ENCODE results near the gene ANKRD40.

Gene ANKRD40

GRCh38 chr17:50658616-50659015, 49.1 kb downstream of the ANKRD40 start:
- H2AFZ ChIP-seq (ENCODE audit: low read depth, low read length): 0 out of 2 replicates have a peak overlapping the region, but pooled peaks have one; percentile 30
- H3K4me3 ChIP-seq (ENCODE audit: low read length): no peak overlapping the region
- no peaks in the 10 kb centered on the region for H3K27me3 ChIP-seq (ENCODE audit: low read depth, low read length)
- no peak overlapping the region for H3K27ac ChIP-seq (ENCODE audit: low read length)
- no peaks in the 10 kb centered on the region for H4K20me1 ChIP-seq (ENCODE audit: insufficient read depth, low read length)
- no peaks in the 10 kb centered on the region for H3K9me3 ChIP-seq (ENCODE audit: insufficient read depth, low read length)
- H3K79me2 ChIP-seq (ENCODE audit: low read length): no peaks in the 10 kb centered on the region
- no peaks in the 10 kb centered on the region for H3K36me3 ChIP-seq (replicated peaks; ENCODE audit: low read depth, low read length)
- TF ChIP-seq EZH2phosphoT487 (IDR thresholded peaks at IDR 0.05; ENCODE audit: low read depth) (no peak), CTCF (IDR thresholded peaks at IDR 0.05; ENCODE audit: low read depth, low read length) (no peak)
- H3K9ac ChIP-seq (ENCODE audit: low read length): no peak overlapping the region
- H3K4me1 ChIP-seq (ENCODE audit: low read length): peaks cover 4% of the 10 kb centered on the region; the same call in 1 of the 2 replicates
- no peak overlapping the region for H3K4me2 ChIP-seq (ENCODE audit: low read length)

- H3K36me3 ChIP-seq (replicated peaks; ENCODE audit: low read depth, low read length): no peaks in the 10 kb centered on the region
- no peak overlapping the region for H3K9ac ChIP-seq (ENCODE audit: low read length)
- no peak overlapping the region for H3K4me3 ChIP-seq (ENCODE audit: low read length)
- H3K27me3 ChIP-seq (ENCODE audit: low read depth, low read length): no peaks in the 10 kb centered on the region
- TF ChIP-seq CTCF (IDR thresholded peaks at IDR 0.05; ENCODE audit: low read depth, low read length): no peak
- TF ChIP-seq EZH2phosphoT487 (IDR thresholded peaks at IDR 0.05; ENCODE audit: low read depth): no peak
- H2AFZ ChIP-seq (ENCODE audit: low read depth, low read length): no peak overlapping the region
- H3K79me2 ChIP-seq (ENCODE audit: low read length): no peaks in the 10 kb centered on the region
- H4K20me1 ChIP-seq (ENCODE audit: insufficient read depth, low read length): no peaks in the 10 kb centered on the region
- H3K9me3 ChIP-seq (ENCODE audit: insufficient read depth, low read length): no peaks in the 10 kb centered on the region
- H3K27ac ChIP-seq (ENCODE audit: low read length): no peak overlapping the region
- peaks cover 4% of the 10 kb centered on the region; the same call in 1 of the 2 replicates for H3K4me1 ChIP-seq (ENCODE audit: low read length)
- no peak overlapping the region for H3K4me2 ChIP-seq (ENCODE audit: low read length)
Observed at GRCh38 chr17:50657627-50658026, 50.1 kb downstream of the ANKRD40 start.

GRCh38 chr17:50657054-50657453, 50.7 kb downstream of the ANKRD40 start:
- Histone ChIP-seq H3K4me3 (ENCODE audit: low read length) (no peak overlapping the region), H3K79me2 (ENCODE audit: low read length) (no peaks in the 10 kb centered on the region), H3K4me2 (ENCODE audit: low read length) (no peak overlapping the region), H3K9me3 (ENCODE audit: insufficient read depth, low read length) (no peaks in the 10 kb centered on the region), H3K27me3 (ENCODE audit: low read depth, low read length) (no peaks in the 10 kb centered on the region), H3K4me1 (ENCODE audit: low read length) (peaks cover 4% of the 10 kb centered on the region; the same call in 1 of the 2 replicates), H3K9ac (ENCODE audit: low read length) (no peak overlapping the region), H2AFZ (ENCODE audit: low read depth, low read length) (no peak overlapping the region), H3K27ac (ENCODE audit: low read length) (no peak overlapping the region), H4K20me1 (ENCODE audit: insufficient read depth, low read length) (no peaks in the 10 kb centered on the region), H3K36me3 (replicated peaks; ENCODE audit: low read depth, low read length) (no peaks in the 10 kb centered on the region)
- TF ChIP-seq CTCF (IDR thresholded peaks at IDR 0.05; ENCODE audit: low read depth, low read length) (no peak), EZH2phosphoT487 (IDR thresholded peaks at IDR 0.05; ENCODE audit: low read depth) (no peak)

- Histone ChIP-seq H4K20me1 (ENCODE audit: insufficient read depth, low read length) (no peaks in the 10 kb centered on the region), H3K9ac (ENCODE audit: low read length) (no peak overlapping the region), H3K4me3 (ENCODE audit: low read length) (no peak overlapping the region), H3K4me1 (ENCODE audit: low read length) (no peaks in the 10 kb centered on the region; the same call in 1 of the 2 replicates), H3K79me2 (ENCODE audit: low read length) (no peaks in the 10 kb centered on the region), H2AFZ (ENCODE audit: low read depth, low read length) (no peak overlapping the region), H3K36me3 (replicated peaks; ENCODE audit: low read depth, low read length) (no peaks in the 10 kb centered on the region), H3K27me3 (ENCODE audit: low read depth, low read length) (no peaks in the 10 kb centered on the region), H3K4me2 (ENCODE audit: low read length) (no peak overlapping the region), H3K27ac (ENCODE audit: low read length) (no peak overlapping the region), H3K9me3 (ENCODE audit: insufficient read depth, low read length) (no peaks in the 10 kb centered on the region)
- TF ChIP-seq CTCF (IDR thresholded peaks at IDR 0.05; ENCODE audit: low read depth, low read length) (no peak), EZH2phosphoT487 (IDR thresholded peaks at IDR 0.05; ENCODE audit: low read depth) (no peak)
Observed at GRCh38 chr17:50656509-50656908, 51.2 kb downstream of the ANKRD40 start.

All from OCI-LY3 (cell line).